ENCODE results near the gene NME8.

- TF ChIP-seq CTCF (IDR thresholded peaks at IDR 0.05) (no peak), POLR2A (IDR thresholded peaks at IDR 0.05; ENCODE audit: low read length) (no peak), SREBF2 (IDR thresholded peaks at IDR 0.05) (no peak), EP300 (IDR thresholded peaks at IDR 0.05) (no peak), ZC3H11A (IDR thresholded peaks at IDR 0.05) (no peak), KDM5A (IDR thresholded peaks at IDR 0.05) (no peak)
Measured at GRCh38 chr7:37908221-37908788, 59.9 kb downstream of the NME8 start.
